Astrocyte of the cerebellum (primary cell): ENCODE results near the gene MAML1.

Experiments
- DNase-seq: peaks from one replicate; pipeline ENCODE4 v3.0.0-alpha.2; 2011; ENCODE audit warnings: low read depth
- H3K4me3 ChIP-seq: 2 replicates; pipeline ENCODE4 v1.5.1; 2011; ENCODE audit warnings: mild to moderate bottlenecking, low read depth, low read length, moderate library complexity
- CTCF ChIP-seq: IDR thresholded peaks from 2 replicates; pipeline ENCODE4 v1.5.1; 2012; ENCODE audit warnings: low read length, low read depth, moderate library complexity, mild to moderate bottlenecking; ENCODE audit errors: missing control alignments
- in situ Hi-C: cut with HindIII; loops from 2 replicates; pipeline ENCODE4 v1.10.0; 2017; ENCODE audit warnings: low sequenced_read_pairs

MAML1 gene

DNA sequence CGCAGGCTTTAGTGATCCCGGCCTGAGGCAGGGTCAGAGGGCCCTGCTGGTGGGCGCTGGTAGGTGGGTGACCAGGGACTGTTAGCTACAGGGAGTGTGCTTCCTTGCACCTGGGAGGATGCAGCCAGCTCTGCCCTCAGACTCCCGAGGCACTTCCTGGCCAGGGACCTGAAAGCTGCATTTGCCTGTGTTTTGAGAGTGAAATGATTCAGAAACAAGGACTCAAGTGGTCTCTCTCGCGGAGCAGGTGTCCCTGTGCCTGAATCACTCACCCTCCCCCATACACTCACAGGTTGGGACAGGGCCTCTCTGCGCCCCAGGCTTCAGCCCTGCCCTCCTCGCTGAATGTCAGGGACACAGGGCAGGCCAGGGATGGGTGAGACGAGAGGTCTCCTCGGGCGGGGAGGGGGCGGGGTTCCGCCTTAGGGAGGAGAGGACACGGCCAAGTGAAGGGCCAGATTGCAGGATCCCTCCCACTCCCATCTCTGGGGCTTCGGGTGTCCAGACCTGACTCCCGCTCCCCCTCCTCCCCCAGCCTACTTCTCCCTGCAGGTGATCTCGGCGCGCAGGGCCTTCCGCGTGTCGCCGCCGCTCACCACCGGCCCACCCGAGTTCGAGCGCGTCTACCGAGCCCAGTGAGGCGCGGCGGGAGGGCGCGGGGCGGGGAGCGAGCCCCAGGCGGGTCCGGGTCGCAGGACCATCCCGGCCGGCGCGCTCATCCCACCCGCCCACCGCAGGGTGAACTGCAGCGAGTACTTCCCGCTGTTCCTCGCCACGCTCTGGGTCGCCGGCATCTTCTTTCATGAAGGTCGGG is 62.6 kb downstream of the MAML1 start:
- no peak for TF ChIP-seq CTCF
- H3K4me3 ChIP-seq, result peak overlapping the region; percentile 39
- DNase-seq, result no peak
- in situ Hi-C loops, result no loop called here

- in situ Hi-C loops, result no loop called here
- DNase-seq, result no peak
- peak; percentile 54 for TF ChIP-seq CTCF
- peak overlapping the region; percentile 39 for H3K4me3 ChIP-seq
Measured at GRCh38 chr5:179795863-179796833, 63.5 kb downstream of the MAML1 start.

DNA sequence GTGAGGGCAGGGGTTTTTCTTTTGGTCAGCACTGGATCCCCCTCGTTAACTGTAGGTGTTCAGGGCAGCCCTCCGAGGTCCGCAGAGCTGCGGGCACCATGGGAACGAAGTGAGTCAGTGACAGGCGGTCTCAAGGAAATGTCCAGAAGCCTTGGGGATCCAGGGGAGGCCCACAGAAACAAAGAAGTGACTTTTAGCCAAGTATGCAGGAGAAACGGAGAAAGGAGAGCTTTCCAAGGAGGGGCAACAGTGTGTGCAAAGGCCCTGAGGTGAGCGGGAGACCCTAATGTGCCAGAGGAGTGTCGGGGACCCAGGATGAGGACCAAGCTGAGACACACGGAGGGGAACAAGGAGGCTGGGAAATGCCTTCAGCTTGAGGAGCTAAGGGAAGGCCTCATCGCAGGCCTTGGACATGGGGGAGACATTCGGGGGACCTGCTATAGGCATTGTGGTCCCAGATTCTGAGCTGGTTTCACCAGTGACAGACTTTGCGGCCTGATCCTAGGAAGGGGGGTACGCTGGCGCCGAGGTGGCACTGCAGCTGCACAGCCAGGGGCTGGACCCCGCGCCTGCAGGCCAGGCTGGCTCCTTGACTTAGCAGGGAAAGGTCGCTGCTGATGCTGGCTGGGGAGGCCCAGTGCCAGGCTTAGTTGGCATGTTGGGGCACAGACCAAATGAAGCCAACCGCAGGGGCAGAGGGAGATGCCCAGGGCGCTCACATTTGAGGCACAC is 64.4 kb downstream of the MAML1 start:
- DNase-seq, result no peak
- no peak overlapping the region for H3K4me3 ChIP-seq
- in situ Hi-C loops, result no loop called here
- no peak for TF ChIP-seq CTCF

DNA sequence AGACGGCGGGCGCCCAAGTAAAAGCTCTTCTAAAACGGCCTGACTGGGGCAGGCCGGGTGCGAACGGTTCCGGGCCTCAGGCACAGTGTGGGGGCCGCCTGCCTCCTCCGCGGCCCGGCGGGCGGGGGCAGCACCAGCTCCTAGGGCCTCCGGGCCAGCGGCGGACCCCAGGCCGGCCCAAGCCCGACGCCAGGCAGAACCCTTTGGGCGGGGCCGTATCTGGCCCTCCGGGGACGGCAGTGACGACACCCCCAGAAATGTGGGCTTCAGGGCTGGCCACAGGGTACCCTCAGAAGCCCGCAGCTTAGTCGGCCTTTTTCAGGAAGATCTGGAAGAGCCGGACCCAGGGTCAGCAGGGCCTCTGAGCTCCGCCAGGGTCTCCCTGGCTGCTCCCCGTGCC is 65.1 kb downstream of the MAML1 start:
- in situ Hi-C loops, result no loop called here
- TF ChIP-seq CTCF, result no peak
- no peak for DNase-seq
- no peak overlapping the region for H3K4me3 ChIP-seq

GRCh38 chr5:179798144-179798770 is 65.6 kb downstream of the MAML1 start:
- H3K4me3 ChIP-seq, result no peak overlapping the region
- TF ChIP-seq CTCF, result no peak
- DNase-seq, result no peak
- in situ Hi-C loops, result no loop called here
